ENCODE data around the gene HOXB1. TPM values are rescaled to one million over a fixed set of nuclear protein-coding genes. Genes with fewer than 3 reads are reported as not detected.

The HOXB1 gene
- not detected in 2 replicates for total RNA-seq (ENCODE audit: low replicate concordance)

GRCh38 chr17:48530887-48531272, at the start of gene HOXB1:
HOXB1 (minus strand) TSS chr17:48531011; CDS start chr17:48530904, 107 bp downstream.
- DNase-seq (ENCODE audit: low read depth): no peak
- H3K4me3 ChIP-seq (ENCODE audit: low read depth, low read length): no peak within 1 kb of the TSS
- TF ChIP-seq CTCF (IDR thresholded peaks at IDR 0.05; ENCODE audit: insufficient read depth, low read length): no peak

- peak; percentile 65 for DNase-seq (ENCODE audit: low read depth)
- no peak for TF ChIP-seq CTCF (IDR thresholded peaks at IDR 0.05; ENCODE audit: insufficient read depth, low read length)
- peak overlapping the region; percentile 77 for H3K4me3 ChIP-seq (ENCODE audit: low read depth, low read length)
These were observed 49.1 kb upstream of the HOXB1 start for GRCh38 chr17:48579760-48580554.

GRCh38 chr17:48579471-48579759, 48.6 kb upstream of the HOXB1 start:
- H3K4me3 ChIP-seq (ENCODE audit: low read depth, low read length): peak overlapping the region; percentile 77
- no peak for TF ChIP-seq CTCF (IDR thresholded peaks at IDR 0.05; ENCODE audit: insufficient read depth, low read length)
- DNase-seq (ENCODE audit: low read depth): no peak

- DNase-seq (ENCODE audit: low read depth): peak; percentile 54
- H3K4me3 ChIP-seq (ENCODE audit: low read depth, low read length): peak overlapping the region; percentile 77
- TF ChIP-seq CTCF (IDR thresholded peaks at IDR 0.05; ENCODE audit: insufficient read depth, low read length): no peak
These were observed 48.0 kb upstream of the HOXB1 start for GRCh38 chr17:48578616-48579470.

GRCh38 chr17:48577946-48578615, 47.3 kb upstream of the HOXB1 start, which contains the start of gene HOXB4:
HOXB4 (minus strand) TSS chr17:48578350; CDS start chr17:48578319, 31 bp downstream.
- H3K4me3 ChIP-seq (ENCODE audit: low read depth, low read length): peak within 1 kb of the TSS; percentile 77
- TF ChIP-seq CTCF (IDR thresholded peaks at IDR 0.05; ENCODE audit: insufficient read depth, low read length): no peak
- DNase-seq (ENCODE audit: low read depth): peak; percentile 85

- no peak for TF ChIP-seq CTCF (IDR thresholded peaks at IDR 0.05; ENCODE audit: insufficient read depth, low read length)
- peak; percentile 81 for DNase-seq (ENCODE audit: low read depth)
- peak overlapping the region; percentile 77 for H3K4me3 ChIP-seq (ENCODE audit: low read depth, low read length)
These were observed 46.6 kb upstream of the HOXB1 start for GRCh38 chr17:48577330-48577945.

All from fibroblast of the aortic adventitia (primary cell).